Heart left ventricle (tissue), 16 donors: ENCODE data around the gene PDE11A. TPM values are rescaled to one million over a fixed set of nuclear protein-coding genes. Genes with fewer than 3 reads are reported as not detected.

Experiments used
- ATAC-seq, 4 donors: fragments of 200-7000 bp; cut with Tn5 transposase; one replicate each; pipeline ENCODE4 v1.9.1; 2020 to 2022; ENCODE audit warnings: moderate library complexity in 4 of 4, mild to moderate bottlenecking in 3 of 4, moderate number of reproducible peaks in 1 of 4
- DNase-seq, 5 donors: peaks; one replicate each; pipeline ENCODE4 v3.0.0-alpha.2; 2020
- H3K27ac ChIP-seq, 12 donors: fragments of 200-600 bp; sonication (generic) in 4 of 12; one replicate each; pipeline versions ENCODE4 v1.5.0 to v1.8.0; 2016 to 2022; ENCODE audit warnings: mild to moderate bottlenecking in 2 of 12
- H3K27me3 ChIP-seq, 9 donors: fragments of 200-600 bp; sonication (generic) in 2 of 9; one replicate each; pipeline versions ENCODE4 v1.5.1 to v1.8.0; 2016 to 2022; ENCODE audit warnings: mild to moderate bottlenecking in 3 of 9
- H3K36me3 ChIP-seq, 9 donors: fragments of 200-600 bp; sonication (generic) in 2 of 9; one replicate each; pipeline versions ENCODE4 v1.5.0 to v1.8.0; 2018 to 2022; ENCODE audit warnings: mild to moderate bottlenecking in 2 of 9
- H3K4me1 ChIP-seq, 12 donors: fragments of 200-600 bp; sonication (generic) in 4 of 12; one replicate each; pipeline versions ENCODE4 v1.5.0 to v1.8.0; 2016 to 2022; ENCODE audit warnings: mild to moderate bottlenecking in 3 of 12
- H3K4me3 ChIP-seq, 12 donors: fragments of 200-600 bp; sonication (generic) in 4 of 12; one replicate each; pipeline versions ENCODE4 v1.5.0 to v1.8.0; 2017 to 2022; ENCODE audit warnings: mild to moderate bottlenecking in 9 of 12, moderate library complexity in 4 of 12
- H3K9me3 ChIP-seq, 12 donors: fragments of 200-600 bp; sonication (generic) in 4 of 12; one replicate each; pipeline versions ENCODE4 v1.5.0 to v1.8.0; 2016 to 2022; ENCODE audit warnings: mild to moderate bottlenecking in 1 of 12
- POLR2A ChIP-seq, 2 donors: fragments of 450-650 bp; IDR thresholded peaks; one replicate each; pipeline ENCODE4 v1.6.1; 2017; ENCODE audit warnings: antibody characterized with exemption in 2 of 2, mild to moderate bottlenecking in 2 of 2, moderate library complexity in 2 of 2
- WGBS, 4 donors: extraction: QIAGEN DNeasy Blood & Tissue Kit in 2 of 4; methylation state at CpG; one replicate each; pipeline versions ENCODE4 v1.1.5 to v1.1.7; 2013 to 2018; 5-methylcytosine and 5-hydroxymethylcytosine counted together
- intact Hi-C, 10 donors: fragments of 100-400 bp; cut with DNase I; formaldehyde crosslinking; loops; one replicate each; pipeline versions ENCODE4 v1.11.1 to v1.14.2; 2022
- polyA plus RNA-seq, 2 donors: library from polyadenylated mRNA; stranded (reverse); fragments of 200-250 nt; gene quantifications; one replicate each; pipeline ENCODE4 v1.2.3, GENCODE V29; 2013
- total RNA-seq, 9 donors: library from RNA; depleted of rRNA in 2 of 9; stranded (reverse); fragments of >200 nt in 2 of 9; fragmentation: NEBNext Ultra II Directional in 3 of 9; extraction: Animal tissue kit (Norgen Biotek cat#: 25700) in 3 of 9; gene quantifications; one replicate each; pipeline versions ENCODE4 v1.1.0 to v1.2.4, GENCODE V29; 2016 to 2023
- TF ChIP-seq, protein P1 (sequence below), 12 donors: fragments of 200-600 bp; sonication (generic) in 4 of 12; IDR thresholded peaks; one replicate each; pipeline versions ENCODE4 v1.5.0 to v1.8.0; 2018 to 2022; ENCODE audit warnings: antibody characterized with exemption in 12 of 12, mild to moderate bottlenecking in 5 of 12
- donor health status: ischemic (EF 13 %, LVEDD 7.1; RV severe dilation, severe dysfunction).
- donor health status: healthy with polysubstance abuse.
- donor health status: DM: no; HTN: yes; CAD: no.
- donor health status: DM: no; HTN: no; CAD: no.
- donor health status: ischemic (EF 25% LVEDD 6.9; RV normal size, moderate dysfunction).
- donor health status: ischemic (EF 25% LVEDD 5.7; RV mildly dilated, moderate dysfunction).
- donor health status: healthy.
- donor health status: DM: yes; HTN: yes; CAD: no.
- donor health status: ischemic (EF 35%, LVEDD 5.7; RV mildly dilated, moderate dysfunction).
- donor health status: nonischemic (EF 11% LVEDD 7.7; RV severe dilation, severe dysfunction).
- donor health status: DM: yes; HTN: yes; CAD: no.
- donor health status: PGD.
- donor health status: ischemic (EF 29% LVEDD 5.4; RV normal size, mild dysfunction).
- donor health status: nonischemic (EF 23%, LVEDD 6.1; RV moderate dilation, normal function).

The PDE11A gene
- total and polyA plus RNA-seq, 11 donors = 0.24 to 2.9 (median 0.88) TPM

DNA sequence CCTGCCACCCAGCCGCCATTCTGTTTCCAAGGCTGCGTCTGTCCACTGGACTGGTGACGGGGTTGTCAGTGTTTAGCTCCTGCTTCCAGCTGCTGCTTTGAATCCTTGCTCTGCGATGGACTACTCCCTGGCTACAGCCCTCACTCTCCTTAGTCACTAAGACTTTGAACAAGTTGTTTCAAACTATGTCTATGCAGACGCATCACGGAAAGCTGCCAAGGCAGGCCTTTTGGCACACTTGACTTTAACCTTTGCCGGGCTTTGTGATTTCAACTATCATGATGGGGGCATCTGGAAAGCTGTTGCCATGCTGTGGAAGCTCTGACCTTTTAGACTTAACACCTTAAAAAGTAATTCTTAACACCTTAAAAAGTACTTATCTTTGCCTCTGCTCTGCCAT lies 54.4 kb downstream of the PDE11A start:
- no peaks in the 10 kb centered on the region for H3K27me3 ChIP-seq
- H3K9me3 ChIP-seq = peaks cover 0 to 10% (median 0%) of the 10 kb centered on the region in 12 donors
- WGBS, 4 donors = 70 to 91% (median 84%) methylated on average over 7 of the region's 7 CpGs
- ATAC-seq (no peak), DNase-seq (no peak)
- H3K27ac ChIP-seq = no peak overlapping the region
- H3K4me3 ChIP-seq = no peak overlapping the region
- H3K4me1 ChIP-seq = no peaks in the 10 kb centered on the region
- intact Hi-C loops = no loop called here
- no peaks in the 10 kb centered on the region for H3K36me3 ChIP-seq
- TF ChIP-seq, protein P1, sequence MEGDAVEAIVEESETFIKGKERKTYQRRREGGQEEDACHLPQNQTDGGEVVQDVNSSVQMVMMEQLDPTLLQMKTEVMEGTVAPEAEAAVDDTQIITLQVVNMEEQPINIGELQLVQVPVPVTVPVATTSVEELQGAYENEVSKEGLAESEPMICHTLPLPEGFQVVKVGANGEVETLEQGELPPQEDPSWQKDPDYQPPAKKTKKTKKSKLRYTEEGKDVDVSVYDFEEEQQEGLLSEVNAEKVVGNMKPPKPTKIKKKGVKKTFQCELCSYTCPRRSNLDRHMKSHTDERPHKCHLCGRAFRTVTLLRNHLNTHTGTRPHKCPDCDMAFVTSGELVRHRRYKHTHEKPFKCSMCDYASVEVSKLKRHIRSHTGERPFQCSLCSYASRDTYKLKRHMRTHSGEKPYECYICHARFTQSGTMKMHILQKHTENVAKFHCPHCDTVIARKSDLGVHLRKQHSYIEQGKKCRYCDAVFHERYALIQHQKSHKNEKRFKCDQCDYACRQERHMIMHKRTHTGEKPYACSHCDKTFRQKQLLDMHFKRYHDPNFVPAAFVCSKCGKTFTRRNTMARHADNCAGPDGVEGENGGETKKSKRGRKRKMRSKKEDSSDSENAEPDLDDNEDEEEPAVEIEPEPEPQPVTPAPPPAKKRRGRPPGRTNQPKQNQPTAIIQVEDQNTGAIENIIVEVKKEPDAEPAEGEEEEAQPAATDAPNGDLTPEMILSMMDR (IDR thresholded peaks at IDR 0.05) = no peak
- TF ChIP-seq POLR2A (IDR thresholded peaks at IDR 0.05) = no peak

DNA sequence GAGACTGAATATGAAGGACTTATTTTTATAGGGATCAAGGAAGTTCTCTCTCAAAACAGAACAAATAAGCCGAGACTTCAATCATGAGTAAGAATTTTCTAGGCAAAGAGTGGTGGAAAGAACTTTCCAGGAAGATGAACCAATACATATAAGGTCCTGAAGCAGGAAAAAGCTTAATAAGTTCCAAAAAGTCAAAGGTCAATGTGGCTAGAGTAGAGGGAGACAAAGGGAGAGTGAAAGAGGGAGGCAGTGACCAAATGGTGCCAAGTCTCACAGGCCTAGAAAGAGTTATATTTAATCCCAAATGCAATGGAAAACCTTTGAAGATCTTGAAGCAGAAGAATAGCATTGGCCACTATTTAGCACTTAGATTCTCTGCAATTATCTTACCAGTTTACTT lies 56.0 kb downstream of the PDE11A start:
- WGBS, 4 donors = 0 to 42% (median 1%) methylated on average over 1 of the region's 1 CpG
- ATAC-seq (no peak), DNase-seq (no peak)
- TF ChIP-seq POLR2A (IDR thresholded peaks at IDR 0.05) = no peak
- TF ChIP-seq, protein P1 (IDR thresholded peaks at IDR 0.05) = no peak
- Histone ChIP-seq H3K9me3 (peaks cover 0 to 10% (median 0%) of the 10 kb centered on the region in 12 donors), H3K4me3 (no peak overlapping the region), H3K36me3 (no peaks in the 10 kb centered on the region), H3K27ac (no peak overlapping the region), H3K27me3 (no peaks in the 10 kb centered on the region), H3K4me1 (no peaks in the 10 kb centered on the region)
- intact Hi-C loops = no loop called here

DNA sequence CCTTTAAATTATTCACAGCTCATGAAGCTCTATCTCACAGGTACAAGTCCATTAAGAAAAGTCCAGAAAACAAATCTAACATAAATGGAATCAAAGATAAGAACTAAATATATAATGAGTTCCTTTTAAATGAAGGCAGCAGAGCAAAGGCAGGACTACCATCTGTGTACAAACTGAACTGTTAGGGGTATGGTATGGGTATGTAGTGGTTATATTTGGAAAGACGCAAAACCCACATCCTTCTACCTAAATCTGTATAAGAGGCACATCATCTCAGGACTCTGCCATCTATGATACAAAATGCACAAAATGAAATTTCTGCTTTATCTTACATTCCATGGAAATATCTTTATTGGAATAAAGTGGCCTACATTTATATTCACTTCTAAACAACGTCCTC lies 59.9 kb downstream of the PDE11A start:
- no peaks in the 10 kb centered on the region for H3K27me3 ChIP-seq
- peaks cover 0 to 10% (median 0%) of the 10 kb centered on the region in 12 donors for H3K9me3 ChIP-seq
- ATAC-seq (no peak), DNase-seq (no peak)
- TF ChIP-seq, protein P1 (IDR thresholded peaks at IDR 0.05) = no peak
- TF ChIP-seq POLR2A (IDR thresholded peaks at IDR 0.05) = no peak
- intact Hi-C loops = no loop called here
- WGBS, 4 donors = 75 to 83% (median 80%) methylated on average over 2 of the region's 2 CpGs
- H3K36me3 ChIP-seq = no peaks in the 10 kb centered on the region
- H3K4me1 ChIP-seq = no peaks in the 10 kb centered on the region
- no peak overlapping the region for H3K27ac ChIP-seq
- no peak overlapping the region for H3K4me3 ChIP-seq

DNA sequence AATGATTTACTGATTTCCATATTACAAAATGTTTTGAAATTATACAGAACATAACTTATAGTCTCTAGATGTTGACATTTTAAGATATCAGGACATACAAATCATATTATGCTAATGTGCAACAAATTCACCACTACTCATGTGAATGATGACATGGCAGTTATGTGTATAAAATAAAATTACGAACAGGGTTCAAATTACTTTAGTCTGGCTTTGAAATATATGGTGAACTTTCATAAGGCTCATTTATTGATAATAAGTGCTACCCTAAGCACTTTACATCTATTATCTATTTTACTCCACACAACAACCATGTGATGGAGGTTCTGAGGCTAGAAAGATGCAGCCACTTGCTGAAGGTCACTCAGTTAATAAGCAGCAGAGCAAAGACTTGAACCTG lies 62.8 kb downstream of the PDE11A start:
- WGBS, 4 donors = 89 to 96% (median 94%) methylated on average over 1 of the region's 1 CpG
- Histone ChIP-seq H3K4me3 (no peak overlapping the region), H3K36me3 (no peaks in the 10 kb centered on the region), H3K27ac (no peak overlapping the region), H3K27me3 (no peaks in the 10 kb centered on the region), H3K4me1 (no peaks in the 10 kb centered on the region), H3K9me3 (peaks cover 0 to 5% (median 0%) of the 10 kb centered on the region in 12 donors)
- TF ChIP-seq POLR2A (IDR thresholded peaks at IDR 0.05) = no peak
- TF ChIP-seq, protein P1 (IDR thresholded peaks at IDR 0.05) = no peak
- no peak for ATAC-seq
- no peak for DNase-seq
- intact Hi-C loops = no loop called here
